GM23338 (cell line): ENCODE data around the gene GSC2. TPM values are rescaled to one million over a fixed set of nuclear protein-coding genes. Genes with fewer than 3 reads are reported as not detected.

ENCODE experiments used
- ATAC-seq: fragments of 200-7000 bp; cut with Tn5 transposase; 3 replicates; pipeline ENCODE4 v1.9.1; 2020
- DNase-seq: peaks from one replicate; pipeline ENCODE4 v3.0.0-alpha.2; 2015; ENCODE audit warnings: low spot score
- H2AFZ ChIP-seq: fragments of 200-600 bp; sonication (generic); 2 replicates; pipeline ENCODE4 v1.8.0; 2016; ENCODE audit warnings: antibody characterized with exemption, mild to moderate bottlenecking, moderate library complexity
- H3F3A ChIP-seq: fragments of 200-600 bp; sonication (generic); replicated peaks from 2 replicates; pipeline ENCODE4 v1.8.0; 2017; ENCODE audit warnings: antibody characterized with exemption, mixed run types, low read depth
- H3K27ac ChIP-seq: fragments of 200-600 bp; sonication (generic); 2 replicates; pipeline ENCODE4 v1.6.1; 2016; ENCODE audit warnings: low read depth
- H3K27me3 ChIP-seq: fragments of 200-600 bp; sonication (generic); 2 replicates; pipeline ENCODE4 v1.8.0; 2016; ENCODE audit warnings: mild to moderate bottlenecking, mixed run types, moderate library complexity; ENCODE audit not compliant: insufficient read depth
- H3K36me3 ChIP-seq: fragments of 200-600 bp; sonication (generic); 2 replicates; pipeline ENCODE4 v1.8.0; 2016; ENCODE audit warnings: mild to moderate bottlenecking; ENCODE audit not compliant: insufficient read depth
- H3K4me1 ChIP-seq: fragments of 200-600 bp; sonication (generic); 2 replicates; pipeline ENCODE4 v1.8.0; 2016; ENCODE audit warnings: mild to moderate bottlenecking, moderate library complexity; ENCODE audit not compliant: insufficient read depth
- H3K4me2 ChIP-seq: fragments of 200-600 bp; sonication (generic); 2 replicates; pipeline ENCODE4 v1.7.1; 2017; ENCODE audit warnings: mixed run types
- H3K4me3 ChIP-seq: fragments of 200-600 bp; sonication (generic); 2 replicates; pipeline ENCODE4 v1.6.1; 2016; ENCODE audit warnings: mixed run types
- H3K79me2 ChIP-seq: fragments of 200-600 bp; sonication (generic); replicated peaks from 2 replicates; pipeline ENCODE4 v1.8.0; 2017; ENCODE audit warnings: mild to moderate bottlenecking; ENCODE audit not compliant: insufficient read depth
- H3K9me2 ChIP-seq: fragments of 200-600 bp; sonication (generic); 2 replicates; pipeline ENCODE4 v1.8.0; 2017; ENCODE audit not compliant: insufficient read depth
- H4K20me1 ChIP-seq: fragments of 200-600 bp; sonication (generic); replicated peaks from 2 replicates; pipeline ENCODE4 v1.8.0; 2017; ENCODE audit warnings: mild to moderate bottlenecking; ENCODE audit not compliant: insufficient read depth
- H3K27ac Mint-ChIP-seq: 2 replicates; pipeline ENCODE4 v1.8.0; 2020; ENCODE audit warnings: inconsistent platforms, mild to moderate bottlenecking, moderate library complexity, mixed read lengths
- H3K27me3 Mint-ChIP-seq: 3 replicates; pipeline ENCODE4 v1.8.0; 2022; ENCODE audit warnings: low read depth, mild to moderate bottlenecking, moderate library complexity, mixed read lengths, inconsistent platforms; ENCODE audit not compliant: insufficient read depth, poor library complexity
- H3K36me3 Mint-ChIP-seq: 3 replicates; pipeline ENCODE4 v1.8.0; 2021; ENCODE audit warnings: low read depth, mild to moderate bottlenecking, inconsistent platforms, moderate library complexity, mixed read lengths
- H3K4me1 Mint-ChIP-seq: 3 replicates; pipeline ENCODE4 v1.8.0; 2020; ENCODE audit warnings: mild to moderate bottlenecking, inconsistent platforms, mixed read lengths
- H3K4me3 Mint-ChIP-seq: 3 replicates; pipeline ENCODE4 v1.8.0; 2021; ENCODE audit warnings: moderate library complexity, mild to moderate bottlenecking, inconsistent platforms, mixed read lengths
- H3K9me3 Mint-ChIP-seq: 3 replicates; pipeline ENCODE4 v1.8.0; 2020; ENCODE audit warnings: moderate library complexity, mild to moderate bottlenecking, inconsistent platforms, mixed read lengths
- CREB1 ChIP-seq: fragments of 250-450 bp; sonication (Bioruptor Pico); IDR thresholded peaks from 2 replicates; pipeline ENCODE4 v1.5.0; 2020; ENCODE audit warnings: low read depth, mild to moderate bottlenecking, moderate library complexity
- CTCF ChIP-seq, 2 experiments: fragments of 200-600 bp in 1 of 2; sonication (generic) in 1 of 2; conservative IDR thresholded peaks; 2 replicates each; pipeline versions ENCODE4 v1.5.1 to v1.6.1; 2016 to 2017; ENCODE audit warnings: antibody characterized with exemption in 2 of 2, low read depth in 2 of 2, mild to moderate bottlenecking in 2 of 2, moderate library complexity in 1 of 2
- EZH2 ChIP-seq: fragments of 200-600 bp; sonication (generic); IDR thresholded peaks from one replicate; pipeline ENCODE4 v1.8.0; 2017; ENCODE audit warnings: antibody characterized with exemption, mild to moderate bottlenecking, low read depth; ENCODE audit not compliant: unreplicated experiment
- JUNB ChIP-seq: IDR thresholded peaks from one replicate; pipeline ENCODE4 v1.6.1; 2016; ENCODE audit warnings: antibody characterized with exemption; ENCODE audit not compliant: unreplicated experiment
- NANOG ChIP-seq: IDR thresholded peaks from 2 replicates; pipeline ENCODE4 v1.6.1; 2016; ENCODE audit warnings: antibody characterized with exemption, borderline replicate concordance
- POLR2AphosphoS5 ChIP-seq: IDR thresholded peaks from 2 replicates; pipeline ENCODE4 v1.6.1; 2016; ENCODE audit warnings: antibody characterized with exemption, low read depth
- STAT1 ChIP-seq: IDR thresholded peaks from one replicate; pipeline ENCODE4 v1.6.1; 2016; ENCODE audit warnings: antibody characterized with exemption; ENCODE audit not compliant: unreplicated experiment
- ZNF114 ChIP-seq: fragments of 250-450 bp; sonication (Bioruptor Pico); IDR thresholded peaks from 2 replicates; pipeline ENCODE4 v1.5.0; 2020; ENCODE audit warnings: mild to moderate bottlenecking, moderate library complexity
- ZNF331 ChIP-seq: fragments of 250-450 bp; sonication (Bioruptor Pico); IDR thresholded peaks from 2 replicates; pipeline ENCODE4 v1.5.0; 2020; ENCODE audit warnings: low read depth, mild to moderate bottlenecking, moderate library complexity
- ZNF462 ChIP-seq: fragments of 250-450 bp; sonication (Bioruptor Pico); IDR thresholded peaks from 2 replicates; pipeline ENCODE4 v1.5.0; 2020; ENCODE audit warnings: mild to moderate bottlenecking, moderate library complexity
- polyA plus RNA-seq: library from polyadenylated mRNA; unstranded; fragments of >200 nt; fragmentation: Nextera tagmentation; extraction: Ambion mirVana; gene quantifications from 2 replicates; pipeline ENCODE4 v1.2.1, GENCODE V29; 2016
- total RNA-seq: library from RNA; depleted of rRNA; stranded (reverse); fragments of >200 nt; shearing (Covaris generic); gene quantifications from 2 replicates; pipeline ENCODE4 v1.2.3, GENCODE V29; 2014
- TF ChIP-seq, protein P1 (sequence below): IDR thresholded peaks from one replicate; pipeline ENCODE4 v1.6.1; 2018; ENCODE audit warnings: antibody characterized with exemption; ENCODE audit not compliant: unreplicated experiment
- TF ChIP-seq, protein P2 (sequence below): IDR thresholded peaks from 2 replicates; pipeline ENCODE4 v1.6.1; 2016; ENCODE audit warnings: antibody characterized with exemption

Gene GSC2
- total and polyA plus RNA-seq, 2 experiments from 2014 or later: not detected

DNA sequence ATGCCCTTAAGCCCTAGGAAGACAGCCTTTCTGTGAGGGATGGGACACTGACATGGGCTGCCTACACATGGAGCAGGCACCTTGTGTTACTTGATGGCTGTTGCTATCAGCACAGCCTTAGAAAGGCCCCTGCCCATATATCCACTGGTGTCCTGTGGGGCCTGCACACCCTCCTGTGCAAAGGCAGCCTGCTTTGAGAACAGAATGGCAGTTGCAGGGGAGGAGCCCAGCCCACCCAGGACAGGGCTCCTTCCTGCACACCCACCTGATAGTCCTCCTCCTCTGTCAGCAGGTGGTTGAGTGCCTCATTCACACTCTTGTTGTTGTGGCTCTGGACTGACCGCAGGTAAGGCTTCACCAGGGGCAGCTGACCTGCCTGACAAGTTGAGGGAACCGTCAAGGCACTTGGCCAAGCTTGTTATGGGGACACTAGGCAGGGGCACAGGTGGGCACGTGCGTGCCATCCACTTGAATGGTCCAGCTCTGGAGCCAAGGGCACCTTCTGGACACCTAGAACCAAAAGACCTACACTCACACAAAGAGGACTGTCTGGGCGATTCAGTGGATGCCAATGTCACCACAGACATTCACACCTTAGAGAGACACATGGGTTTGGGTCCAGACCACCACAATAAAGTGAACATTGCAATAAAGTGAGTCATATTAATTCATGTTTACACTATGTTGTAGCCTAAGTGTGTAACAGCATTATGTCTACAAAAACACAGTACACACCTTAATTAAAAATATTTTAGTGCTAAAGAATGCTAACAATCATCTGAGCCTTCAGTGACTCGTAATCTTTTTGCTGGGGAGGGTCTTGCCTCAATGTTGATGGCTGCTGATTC, 37.8 kb upstream of the GSC2 start:
- Histone ChIP-seq H3F3A (no peaks in the 10 kb centered on the region), H3K4me3 (no peak overlapping the region), H3K36me3 (no peaks in the 10 kb centered on the region), H3K9me2 (no peaks in the 10 kb centered on the region), H3K27ac (no peak overlapping the region), H4K20me1 (0 out of 2 replicates have a peak, but pooled peaks cover 3% of the 10 kb centered on the region), H3K4me1 (no peaks in the 10 kb centered on the region), H3K79me2 (no peaks in the 10 kb centered on the region), H3K4me2 (no peak overlapping the region), H2AFZ (no peak overlapping the region), H3K27me3 (no peaks in the 10 kb centered on the region)
- no peak for TF ChIP-seq ZNF331 (CRISPR knock-in tag)
- no peak for TF ChIP-seq CREB1 (CRISPR knock-in tag)
- TF ChIP-seq, protein P1, sequence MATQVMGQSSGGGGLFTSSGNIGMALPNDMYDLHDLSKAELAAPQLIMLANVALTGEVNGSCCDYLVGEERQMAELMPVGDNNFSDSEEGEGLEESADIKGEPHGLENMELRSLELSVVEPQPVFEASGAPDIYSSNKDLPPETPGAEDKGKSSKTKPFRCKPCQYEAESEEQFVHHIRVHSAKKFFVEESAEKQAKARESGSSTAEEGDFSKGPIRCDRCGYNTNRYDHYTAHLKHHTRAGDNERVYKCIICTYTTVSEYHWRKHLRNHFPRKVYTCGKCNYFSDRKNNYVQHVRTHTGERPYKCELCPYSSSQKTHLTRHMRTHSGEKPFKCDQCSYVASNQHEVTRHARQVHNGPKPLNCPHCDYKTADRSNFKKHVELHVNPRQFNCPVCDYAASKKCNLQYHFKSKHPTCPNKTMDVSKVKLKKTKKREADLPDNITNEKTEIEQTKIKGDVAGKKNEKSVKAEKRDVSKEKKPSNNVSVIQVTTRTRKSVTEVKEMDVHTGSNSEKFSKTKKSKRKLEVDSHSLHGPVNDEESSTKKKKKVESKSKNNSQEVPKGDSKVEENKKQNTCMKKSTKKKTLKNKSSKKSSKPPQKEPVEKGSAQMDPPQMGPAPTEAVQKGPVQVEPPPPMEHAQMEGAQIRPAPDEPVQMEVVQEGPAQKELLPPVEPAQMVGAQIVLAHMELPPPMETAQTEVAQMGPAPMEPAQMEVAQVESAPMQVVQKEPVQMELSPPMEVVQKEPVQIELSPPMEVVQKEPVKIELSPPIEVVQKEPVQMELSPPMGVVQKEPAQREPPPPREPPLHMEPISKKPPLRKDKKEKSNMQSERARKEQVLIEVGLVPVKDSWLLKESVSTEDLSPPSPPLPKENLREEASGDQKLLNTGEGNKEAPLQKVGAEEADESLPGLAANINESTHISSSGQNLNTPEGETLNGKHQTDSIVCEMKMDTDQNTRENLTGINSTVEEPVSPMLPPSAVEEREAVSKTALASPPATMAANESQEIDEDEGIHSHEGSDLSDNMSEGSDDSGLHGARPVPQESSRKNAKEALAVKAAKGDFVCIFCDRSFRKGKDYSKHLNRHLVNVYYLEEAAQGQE: no peak
- no peak for TF ChIP-seq EZH2
- TF ChIP-seq NANOG: no peak
- no peak for TF ChIP-seq CTCF (conservative IDR thresholded peaks at IDR 0.05; ENCODE audit: low read depth in 2 of 2)
- no peak for TF ChIP-seq STAT1
- TF ChIP-seq JUNB: no peak
- TF ChIP-seq, protein P2, sequence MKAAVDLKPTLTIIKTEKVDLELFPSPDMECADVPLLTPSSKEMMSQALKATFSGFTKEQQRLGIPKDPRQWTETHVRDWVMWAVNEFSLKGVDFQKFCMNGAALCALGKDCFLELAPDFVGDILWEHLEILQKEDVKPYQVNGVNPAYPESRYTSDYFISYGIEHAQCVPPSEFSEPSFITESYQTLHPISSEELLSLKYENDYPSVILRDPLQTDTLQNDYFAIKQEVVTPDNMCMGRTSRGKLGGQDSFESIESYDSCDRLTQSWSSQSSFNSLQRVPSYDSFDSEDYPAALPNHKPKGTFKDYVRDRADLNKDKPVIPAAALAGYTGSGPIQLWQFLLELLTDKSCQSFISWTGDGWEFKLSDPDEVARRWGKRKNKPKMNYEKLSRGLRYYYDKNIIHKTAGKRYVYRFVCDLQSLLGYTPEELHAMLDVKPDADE: no peak
- no peak for TF ChIP-seq ZNF114 (CRISPR knock-in tag)
- no peak for TF ChIP-seq ZNF462
- TF ChIP-seq POLR2AphosphoS5: no peak
- Mint-ChIP-seq H3K27ac (no peak overlapping the region), H3K4me3 (no peak overlapping the region), H3K27me3 (peaks cover 3% of the 10 kb centered on the region), H3K36me3 (peaks cover 11% of the 10 kb centered on the region), H3K4me1 (no peaks in the 10 kb centered on the region), H3K9me3 (no peaks in the 10 kb centered on the region; the same call in 2 of the 3 replicates)
- ATAC-seq (no peak), DNase-seq (no peak)
